RPMI7951 (cell line): Measurements from ENCODE around the gene LIM2. TPM values are rescaled to one million over a fixed set of nuclear protein-coding genes. Genes with fewer than 3 reads are reported as not detected.

Experiments
- DNase-seq: peaks from one replicate; pipeline ENCODE4 v3.0.0-alpha.2; 2012; ENCODE audit warnings: low read depth
- total RNA-seq: library from RNA; depleted of rRNA; stranded (reverse); fragments of >200 nt; shearing (Covaris generic); gene quantifications from 2 replicates; pipeline ENCODE4 v1.2.3, GENCODE V29; 2014

The LIM2 gene
- total RNA-seq, 1 experiment from 2014 or later: not detected

GRCh38 chr19:51365965-51366388 lies 21.8 kb downstream of the LIM2 start, which contains the start of gene ETFB:
TSS of gene ETFB (minus strand) at chr19:51366388. CDS start at chr19:51366326, 62 bp downstream.
- DNase-seq: no peak

GRCh38 chr19:51365211-51365964 lies 22.4 kb downstream of the LIM2 start:
- DNase-seq: peak; percentile 70

GRCh38 chr19:51364200-51365106 lies 23.3 kb downstream of the LIM2 start:
- DNase-seq: peak; percentile 83

GRCh38 chr19:51361239-51361638 lies 26.5 kb downstream of the LIM2 start:
- DNase-seq: no peak

- DNase-seq: peak; percentile 90
Measured at GRCh38 chr19:51359294-51359693, 28.5 kb downstream of the LIM2 start.

- DNase-seq: no peak
Measured at GRCh38 chr19:51357952-51358351, 29.8 kb downstream of the LIM2 start.

- DNase-seq: no peak
Measured at GRCh38 chr19:51356159-51356801, 31.5 kb downstream of the LIM2 start.

- DNase-seq: peak; percentile 34
Measured at GRCh38 chr19:51354742-51355148, 33.0 kb downstream of the LIM2 start.

- no peak for DNase-seq
Measured at GRCh38 chr19:51354103-51354741, 33.6 kb downstream of the LIM2 start.

- no peak for DNase-seq
Measured at GRCh38 chr19:51352783-51353360, 34.9 kb downstream of the LIM2 start.

GRCh38 chr19:51351266-51351990 lies 36.3 kb downstream of the LIM2 start:
- DNase-seq: no peak

- DNase-seq: no peak
Measured at GRCh38 chr19:51347209-51347928, 40.4 kb downstream of the LIM2 start.

GRCh38 chr19:51346742-51347141 lies 41.0 kb downstream of the LIM2 start:
- no peak for DNase-seq

GRCh38 chr19:51345076-51345620 lies 42.6 kb downstream of the LIM2 start:
- DNase-seq: no peak

GRCh38 chr19:51342631-51343569 lies 44.9 kb downstream of the LIM2 start:
- DNase-seq: no peak

GRCh38 chr19:51341976-51342580 lies 45.7 kb downstream of the LIM2 start, which contains the start of gene VSIG10L:
TSS of gene VSIG10L (minus strand) at chr19:51342139. CDS start at chr19:51342124, 15 bp downstream.
- no peak for DNase-seq

GRCh38 chr19:51341066-51341465 lies 46.7 kb downstream of the LIM2 start:
- no peak for DNase-seq
